ENCODE results near the gene TMCC2. TPM values are rescaled to one million over a fixed set of nuclear protein-coding genes. Genes with fewer than 3 reads are reported as not detected.

The TMCC2 gene
- total RNA-seq, 1 donor from 2014 or later, result 6.2 TPM

- peaks cover 47% of the 10 kb centered on the region for H3K4me1 Mint-ChIP-seq (ENCODE audit: unreplicated experiment)
- H3K27ac Mint-ChIP-seq, result peak overlapping the region; percentile 35
- H3K27me3 Mint-ChIP-seq, result no peaks in the 10 kb centered on the region
- TF ChIP-seq, protein P1, sequence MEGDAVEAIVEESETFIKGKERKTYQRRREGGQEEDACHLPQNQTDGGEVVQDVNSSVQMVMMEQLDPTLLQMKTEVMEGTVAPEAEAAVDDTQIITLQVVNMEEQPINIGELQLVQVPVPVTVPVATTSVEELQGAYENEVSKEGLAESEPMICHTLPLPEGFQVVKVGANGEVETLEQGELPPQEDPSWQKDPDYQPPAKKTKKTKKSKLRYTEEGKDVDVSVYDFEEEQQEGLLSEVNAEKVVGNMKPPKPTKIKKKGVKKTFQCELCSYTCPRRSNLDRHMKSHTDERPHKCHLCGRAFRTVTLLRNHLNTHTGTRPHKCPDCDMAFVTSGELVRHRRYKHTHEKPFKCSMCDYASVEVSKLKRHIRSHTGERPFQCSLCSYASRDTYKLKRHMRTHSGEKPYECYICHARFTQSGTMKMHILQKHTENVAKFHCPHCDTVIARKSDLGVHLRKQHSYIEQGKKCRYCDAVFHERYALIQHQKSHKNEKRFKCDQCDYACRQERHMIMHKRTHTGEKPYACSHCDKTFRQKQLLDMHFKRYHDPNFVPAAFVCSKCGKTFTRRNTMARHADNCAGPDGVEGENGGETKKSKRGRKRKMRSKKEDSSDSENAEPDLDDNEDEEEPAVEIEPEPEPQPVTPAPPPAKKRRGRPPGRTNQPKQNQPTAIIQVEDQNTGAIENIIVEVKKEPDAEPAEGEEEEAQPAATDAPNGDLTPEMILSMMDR (conservative IDR thresholded peaks at IDR 0.05), result no peak
- no peak overlapping the region for H3K4me3 Mint-ChIP-seq
- H3K36me3 Mint-ChIP-seq, result peaks cover 8% of the 10 kb centered on the region
- no peaks in the 10 kb centered on the region for H3K9me3 Mint-ChIP-seq
- no peak for DNase-seq (ENCODE audit: extremely low spot score, unreplicated experiment)
Measured at GRCh38 chr1:205191622-205192021, 36.1 kb upstream of the TMCC2 start.

DNA sequence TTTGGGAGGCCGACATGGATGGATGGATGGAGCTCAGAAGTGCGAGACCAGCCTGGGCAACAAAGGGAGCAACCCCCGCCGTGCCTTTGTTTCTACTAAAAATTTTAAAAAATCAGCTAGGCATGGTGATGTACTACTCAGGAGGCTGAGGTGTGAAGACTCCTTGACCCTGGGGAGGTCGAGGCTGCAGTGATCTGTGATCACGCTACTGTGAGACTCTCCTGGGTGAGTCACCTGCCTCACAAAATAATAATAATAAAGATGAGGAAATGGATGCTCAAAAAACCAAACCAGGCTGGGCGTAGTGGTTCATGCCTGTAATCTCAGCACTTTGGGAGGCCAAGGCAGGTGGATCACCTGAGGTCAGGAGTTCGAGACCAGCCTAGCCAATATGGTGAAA lies 35.5 kb upstream of the TMCC2 start:
- no peaks in the 10 kb centered on the region for H3K9me3 Mint-ChIP-seq
- TF ChIP-seq, protein P1 (conservative IDR thresholded peaks at IDR 0.05), result no peak
- DNase-seq (ENCODE audit: extremely low spot score, unreplicated experiment), result no peak
- no peak overlapping the region for H3K27ac Mint-ChIP-seq
- peaks cover 3% of the 10 kb centered on the region for H3K36me3 Mint-ChIP-seq
- no peaks in the 10 kb centered on the region for H3K27me3 Mint-ChIP-seq
- peaks cover 45% of the 10 kb centered on the region for H3K4me1 Mint-ChIP-seq (ENCODE audit: unreplicated experiment)
- H3K4me3 Mint-ChIP-seq, result no peak overlapping the region

GRCh38 chr1:205199090-205199930 lies 28.4 kb upstream of the TMCC2 start:
- no peak overlapping the region for H3K4me3 Mint-ChIP-seq
- no peak for DNase-seq (ENCODE audit: extremely low spot score, unreplicated experiment)
- H3K27me3 Mint-ChIP-seq, result no peaks in the 10 kb centered on the region
- TF ChIP-seq, protein P1 (conservative IDR thresholded peaks at IDR 0.05), result no peak
- no peaks in the 10 kb centered on the region for H3K9me3 Mint-ChIP-seq
- H3K27ac Mint-ChIP-seq, result no peak overlapping the region
- H3K4me1 Mint-ChIP-seq (ENCODE audit: unreplicated experiment), result peaks cover 22% of the 10 kb centered on the region
- H3K36me3 Mint-ChIP-seq, result no peaks in the 10 kb centered on the region

DNA sequence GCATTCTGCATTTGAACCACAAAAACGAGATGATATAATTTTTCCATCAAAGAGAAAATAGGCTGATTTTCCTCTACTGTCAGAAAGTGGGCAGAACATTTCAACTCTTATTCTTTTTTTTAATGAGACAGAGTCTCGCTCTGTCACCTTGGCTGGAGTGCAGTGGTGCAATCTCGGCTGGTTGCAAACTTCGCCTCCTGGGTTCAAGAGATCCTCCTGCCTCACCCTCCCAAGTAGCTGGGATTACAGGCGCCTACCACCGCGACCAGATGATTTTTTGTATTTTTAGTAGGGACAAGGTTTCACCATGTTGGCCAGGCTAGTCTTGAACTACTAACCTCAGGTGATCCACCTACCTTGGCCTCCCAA lies 27.8 kb upstream of the TMCC2 start:
- Mint-ChIP-seq H3K9me3 (no peaks in the 10 kb centered on the region), H3K36me3 (no peaks in the 10 kb centered on the region), H3K4me3 (no peak overlapping the region), H3K4me1 (ENCODE audit: unreplicated experiment) (peaks cover 26% of the 10 kb centered on the region), H3K27ac (no peak overlapping the region), H3K27me3 (no peaks in the 10 kb centered on the region)
- TF ChIP-seq, protein P1 (conservative IDR thresholded peaks at IDR 0.05), result no peak
- DNase-seq (ENCODE audit: extremely low spot score, unreplicated experiment), result no peak

DNA sequence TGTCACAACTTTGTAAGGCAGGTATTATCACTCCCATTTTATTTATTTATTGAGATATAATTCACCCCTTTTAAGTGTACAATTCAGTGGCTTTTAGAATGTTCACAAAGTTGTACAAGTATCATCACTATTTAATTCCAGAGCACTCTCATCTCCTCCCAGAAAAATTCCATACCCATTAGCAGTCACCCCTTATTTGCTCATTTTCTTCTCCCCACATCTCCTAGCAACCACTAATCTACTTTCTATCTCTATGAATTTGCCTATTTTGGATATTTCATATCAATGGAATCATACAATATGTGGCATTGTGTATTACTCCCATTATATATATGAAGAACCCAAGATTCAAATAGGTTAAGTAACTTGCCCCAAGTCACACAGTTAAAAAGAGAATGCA lies 23.2 kb upstream of the TMCC2 start:
- Mint-ChIP-seq H3K4me3 (no peak overlapping the region), H3K36me3 (no peaks in the 10 kb centered on the region), H3K27ac (no peak overlapping the region), H3K4me1 (ENCODE audit: unreplicated experiment) (peaks cover 13% of the 10 kb centered on the region), H3K27me3 (no peaks in the 10 kb centered on the region), H3K9me3 (no peaks in the 10 kb centered on the region)
- TF ChIP-seq, protein P1 (conservative IDR thresholded peaks at IDR 0.05), result no peak
- DNase-seq (ENCODE audit: extremely low spot score, unreplicated experiment), result no peak
